SK-N-SH (cell line): ENCODE data around the gene MAP2K3. TPM values are rescaled to one million over a fixed set of nuclear protein-coding genes. Genes with fewer than 3 reads are reported as not detected.

ENCODE experiments used
- CTCF ChIA-PET: fragments of 300-600, 350-600 bp; formaldehyde crosslinking; extraction: SDS; loops from one replicate; lab custom pipeline; 2021; lab: Yijun Ruan, JAX
- POLR2A ChIA-PET: fragments of 350-600 bp; sonication (Branson Sonifier 250); formaldehyde crosslinking; extraction: SDS; loops from one replicate; lab custom pipeline; 2020; ENCODE audit warnings: antibody characterized with exemption, inconsistent platforms; lab: Yijun Ruan, JAX
- DNase-seq: peaks from one replicate; pipeline ENCODE4 v3.0.0; 2012
- H2AFZ ChIP-seq: fragments of 200-600 bp; sonication (generic); 2 replicates; pipeline ENCODE4 v1.8.1; 2016; ENCODE audit warnings: antibody characterized with exemption, mild to moderate bottlenecking, low read depth
- H3F3A ChIP-seq: fragments of 200-600 bp; sonication (generic); replicated peaks from 2 replicates; pipeline ENCODE3; 2016; ENCODE audit warnings: antibody characterized with exemption, mild to moderate bottlenecking; ENCODE audit not compliant: insufficient read depth
- H3K27ac ChIP-seq, 2 experiments: fragments of 200-500 bp in 1 of 2; fragments of 200-600 bp in 1 of 2; sonication (Bioruptor generic) in 1 of 2; sonication (generic), shearing (Covaris generic) in 1 of 2; 2 replicates each; pipeline versions ENCODE4 v1.5.1 to v1.6.1; 2014 to 2016; ENCODE audit warnings: low read depth in 2 of 2, inconsistent platforms in 1 of 2, low read length in 1 of 2, mild to moderate bottlenecking in 1 of 2, mixed read lengths in 1 of 2
- H3K27me3 ChIP-seq: fragments of 200-600 bp; sonication (generic), shearing (Covaris generic); 2 replicates; pipeline ENCODE4 v1.6.1; 2016; ENCODE audit warnings: mixed run types; ENCODE audit not compliant: insufficient read depth
- H3K36me3 ChIP-seq, 2 experiments: fragments of 200-500 bp in 1 of 2; fragments of 200-600 bp in 1 of 2; sonication (Bioruptor generic) in 1 of 2; sonication (generic) in 1 of 2; replicated peaks in 1 of 2; 2 replicates each; pipeline versions ENCODE3 to v1.5.1; 2014 to 2016; ENCODE audit warnings: low read length in 1 of 2, mild to moderate bottlenecking in 1 of 2; ENCODE audit not compliant: insufficient read depth in 2 of 2, control insufficient read depth in 1 of 2
- H3K4me1 ChIP-seq, 2 experiments: fragments of 200-500 bp in 1 of 2; fragments of 200-600 bp in 1 of 2; sonication (Bioruptor generic) in 1 of 2; sonication (generic), shearing (Covaris generic) in 1 of 2; 2 replicates each; pipeline versions ENCODE4 v1.5.1 to v1.6.1; 2014 to 2016; ENCODE audit warnings: low read depth in 1 of 2, low read length in 1 of 2, mixed run types in 1 of 2; ENCODE audit not compliant: insufficient read depth in 2 of 2, control insufficient read depth in 1 of 2
- H3K4me2 ChIP-seq: fragments of 200-600 bp; sonication (generic), shearing (Covaris generic); 2 replicates; pipeline ENCODE4 v1.6.1; 2017; ENCODE audit warnings: mixed run types
- H3K4me3 ChIP-seq, 2 experiments: fragments of 200-500 bp in 1 of 2; fragments of 200-600 bp in 1 of 2; sonication (Bioruptor generic) in 1 of 2; sonication (generic), shearing (Covaris generic) in 1 of 2; 2 replicates each; pipeline versions ENCODE4 v1.5.1 to v1.8.1; 2014 to 2016; ENCODE audit warnings: low read depth in 2 of 2, inconsistent platforms in 1 of 2, low read length in 1 of 2, mild to moderate bottlenecking in 1 of 2, mixed read lengths in 1 of 2, moderate library complexity in 1 of 2
- H3K79me2 ChIP-seq: fragments of 200-600 bp; sonication (generic); 2 replicates; pipeline ENCODE4 v1.8.1; 2017; ENCODE audit warnings: mild to moderate bottlenecking; ENCODE audit not compliant: insufficient read depth
- H3K9ac ChIP-seq: fragments of 200-600 bp; sonication (generic); 2 replicates; pipeline ENCODE4 v1.6.1; 2017; ENCODE audit warnings: mixed run types
- H3K9me2 ChIP-seq: fragments of 200-600 bp; sonication (generic); 2 replicates; pipeline ENCODE4 v1.6.1; 2017; ENCODE audit warnings: mixed run types
- H3K9me3 ChIP-seq: fragments of 200-600 bp; sonication (generic); 2 replicates; pipeline ENCODE4 v1.6.1; 2017; ENCODE audit warnings: mixed run types, mild to moderate bottlenecking, moderate library complexity
- H4K20me1 ChIP-seq: fragments of 200-600 bp; sonication (generic); 2 replicates; pipeline ENCODE4 v1.6.1; 2017; ENCODE audit warnings: mild to moderate bottlenecking, mixed run types; ENCODE audit not compliant: insufficient read depth
- EZH2phosphoT487 ChIP-seq: fragments of 200-600 bp; sonication (generic); IDR thresholded peaks from 2 replicates; pipeline ENCODE4 v1.6.1; 2017; ENCODE audit warnings: low read depth, mixed run types, mild to moderate bottlenecking, antibody characterized with exemption, moderate library complexity, borderline replicate concordance
- GATA2 ChIP-seq: sonication (generic); formaldehyde crosslinking; IDR thresholded peaks from 2 replicates; pipeline ENCODE4 v1.5.0; 2020; ENCODE audit warnings: mild to moderate bottlenecking, missing genetic modification reagents
- JUND ChIP-seq: IDR thresholded peaks from 2 replicates; pipeline ENCODE4 v1.4.0; 2012
- MEF2A ChIP-seq: IDR thresholded peaks from 2 replicates; pipeline ENCODE4 v1.4.0; 2012; ENCODE audit warnings: low read depth, borderline replicate concordance
- NFIC ChIP-seq: IDR thresholded peaks from 2 replicates; pipeline ENCODE4 v1.4.0; 2012; ENCODE audit warnings: borderline replicate concordance
- POLR2AphosphoS5 ChIP-seq: IDR thresholded peaks from 2 replicates; pipeline ENCODE4 v1.6.1; 2012; ENCODE audit warnings: low read depth, low read length
- RAD21 ChIP-seq: IDR thresholded peaks from 2 replicates; pipeline ENCODE4 v1.6.1; 2012; ENCODE audit warnings: mild to moderate bottlenecking, low read length
- SIN3A ChIP-seq: IDR thresholded peaks from 2 replicates; pipeline ENCODE4 v1.6.1; 2012; ENCODE audit warnings: low read depth, mild to moderate bottlenecking, low read length, moderate library complexity, borderline replicate concordance
- TAF1 ChIP-seq: IDR thresholded peaks from 2 replicates; pipeline ENCODE4 v1.6.1; 2012; ENCODE audit warnings: low read depth, mild to moderate bottlenecking, low read length, moderate library complexity, borderline replicate concordance
- TCF12 ChIP-seq: IDR thresholded peaks from 2 replicates; pipeline ENCODE4 v1.4.0; 2012
- USF1 ChIP-seq: IDR thresholded peaks from 2 replicates; pipeline ENCODE4 v1.4.0; 2012; ENCODE audit warnings: low read depth, borderline replicate concordance
- WGBS: methylation state at CpG from one replicate; pipeline ENCODE4 v1.1.6; 2017; ENCODE audit warnings: low lambda C conversion rate; 5-methylcytosine and 5-hydroxymethylcytosine counted together
- polyA plus RNA-seq, 3 experiments: library from polyadenylated mRNA; depleted of rRNA; stranded (reverse); fragments of >200 nt; gene quantifications; 2 replicates each; pipeline ENCODE4 v1.2.3, GENCODE V29; 2012
- TF ChIP-seq, protein P1 (sequence below): fragments of 200-600 bp; sonication (generic); IDR thresholded peaks from 2 replicates; pipeline ENCODE4 v1.6.1; 2017; ENCODE audit warnings: antibody characterized with exemption, mild to moderate bottlenecking, moderate library complexity
- TF ChIP-seq, protein P2 (sequence below): fragments of 150-350 bp; IDR thresholded peaks from 2 replicates; pipeline ENCODE4 v1.6.1; 2016; ENCODE audit warnings: mild to moderate bottlenecking, low read depth, low read length
- TF ChIP-seq, protein P3 (sequence below): fragments of 150-350 bp; IDR thresholded peaks from 2 replicates; pipeline ENCODE4 v1.6.1; 2017; ENCODE audit warnings: antibody characterized with exemption, low read length, low read depth, borderline replicate concordance

MAP2K3 gene
- polyA plus RNA-seq, 1 of the 3 experiments (the other 2 are of a cell fraction): 30.0 TPM

DNA sequence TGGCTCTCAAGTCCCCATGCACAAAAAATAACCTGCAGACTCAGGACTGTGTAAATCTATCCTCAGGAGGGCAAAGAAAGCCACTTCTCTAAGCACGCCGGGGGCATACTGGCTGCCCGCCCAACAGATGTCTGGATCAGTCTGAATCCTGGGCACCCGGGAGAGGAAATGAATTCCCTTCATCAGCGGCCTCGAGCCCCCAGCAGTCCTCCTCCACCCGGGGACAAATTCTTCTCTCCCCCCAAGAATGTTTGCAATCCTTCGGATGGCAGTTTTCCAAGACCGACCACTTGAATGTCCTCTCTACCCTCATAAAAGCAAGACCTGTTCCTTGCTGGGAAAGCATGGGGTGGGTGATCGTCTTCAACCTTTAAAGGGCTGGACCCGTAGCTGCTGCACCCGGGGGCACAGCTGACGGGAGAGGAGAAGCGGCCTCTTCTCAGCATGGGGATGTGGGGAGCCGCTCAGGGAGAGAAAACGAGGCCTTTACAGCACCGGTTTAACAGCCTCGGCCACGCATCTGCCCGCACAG is 9.4 kb upstream of the MAP2K3 start:
- Histone ChIP-seq H2AFZ (peak overlapping the region; percentile 93), H3K27me3 (no peaks in the 10 kb centered on the region), H4K20me1 (no peaks in the 10 kb centered on the region), H3K79me2 (no peaks in the 10 kb centered on the region), H3K27ac (peak overlapping the region in 1 of 2 experiments; percentile 36; a peak in 1 of 4 replicates), H3K4me3 (peak overlapping the region; percentile 54 to 63), H3K9me2 (no peaks in the 10 kb centered on the region), H3K36me3 (no peaks in the 10 kb centered on the region), H3K9me3 (no peaks in the 10 kb centered on the region), H3K4me2 (peak overlapping the region; percentile 85), H3K9ac (peak overlapping the region; percentile 56), H3K4me1 (peaks cover 6 to 13% of the 10 kb centered on the region in 2 experiments; a peak in 2 of 4 replicates), H3F3A (no peaks in the 10 kb centered on the region)
- peak; percentile 62 for DNase-seq
- POLR2A ChIA-PET: interaction anchor here (1.6 kb wide), 1 partner anchor 12 kb away, joined by 4 read pairs; no protein-coding TSS in a partner anchor
- WGBS: 26% methylated on average over 9 of the region's 20 CpGs
- CTCF ChIA-PET: interaction anchor here (0.8 to 9.0 kb wide), 6 partner anchors 28 to 182 kb away, joined by 3 to 91 read pairs (median 4); partner anchors contain the start of gene DHRS7B
- TF ChIP-seq, protein P1, sequence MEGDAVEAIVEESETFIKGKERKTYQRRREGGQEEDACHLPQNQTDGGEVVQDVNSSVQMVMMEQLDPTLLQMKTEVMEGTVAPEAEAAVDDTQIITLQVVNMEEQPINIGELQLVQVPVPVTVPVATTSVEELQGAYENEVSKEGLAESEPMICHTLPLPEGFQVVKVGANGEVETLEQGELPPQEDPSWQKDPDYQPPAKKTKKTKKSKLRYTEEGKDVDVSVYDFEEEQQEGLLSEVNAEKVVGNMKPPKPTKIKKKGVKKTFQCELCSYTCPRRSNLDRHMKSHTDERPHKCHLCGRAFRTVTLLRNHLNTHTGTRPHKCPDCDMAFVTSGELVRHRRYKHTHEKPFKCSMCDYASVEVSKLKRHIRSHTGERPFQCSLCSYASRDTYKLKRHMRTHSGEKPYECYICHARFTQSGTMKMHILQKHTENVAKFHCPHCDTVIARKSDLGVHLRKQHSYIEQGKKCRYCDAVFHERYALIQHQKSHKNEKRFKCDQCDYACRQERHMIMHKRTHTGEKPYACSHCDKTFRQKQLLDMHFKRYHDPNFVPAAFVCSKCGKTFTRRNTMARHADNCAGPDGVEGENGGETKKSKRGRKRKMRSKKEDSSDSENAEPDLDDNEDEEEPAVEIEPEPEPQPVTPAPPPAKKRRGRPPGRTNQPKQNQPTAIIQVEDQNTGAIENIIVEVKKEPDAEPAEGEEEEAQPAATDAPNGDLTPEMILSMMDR: no peak
- TF ChIP-seq RAD21: no peak
- no peak for TF ChIP-seq SIN3A
- no peak for TF ChIP-seq TCF12
- TF ChIP-seq MEF2A: no peak
- no peak for TF ChIP-seq JUND
- no peak for TF ChIP-seq NFIC
- no peak for TF ChIP-seq TAF1

GRCh38 chr17:21275579-21276263 is 8.8 kb upstream of the MAP2K3 start:
- Histone ChIP-seq H3K4me1 (peaks cover 6 to 14% of the 10 kb centered on the region in 2 experiments; a peak in 2 of 4 replicates), H3K79me2 (no peaks in the 10 kb centered on the region), H3K4me3 (peak overlapping the region; percentile 54 to 63), H2AFZ (peak overlapping the region; percentile 93), H3K36me3 (no peaks in the 10 kb centered on the region), H3K9me2 (no peaks in the 10 kb centered on the region), H3K9me3 (no peaks in the 10 kb centered on the region), H3F3A (no peaks in the 10 kb centered on the region), H4K20me1 (no peaks in the 10 kb centered on the region), H3K4me2 (peak overlapping the region; percentile 85), H3K27me3 (no peaks in the 10 kb centered on the region), H3K27ac (peak overlapping the region in 1 of 2 experiments; percentile 36; a peak in 1 of 4 replicates), H3K9ac (peak overlapping the region; percentile 56)
- DNase-seq: peak; percentile 97
- under 1% methylated on average over 35 of the region's 52 CpGs for WGBS
- CTCF ChIA-PET: interaction anchor here (0.6 to 9.0 kb wide), 9 partner anchors 11 to 271 kb away, joined by 3 to 91 read pairs (median 4); partner anchors contain the start of gene DHRS7B
- POLR2A ChIA-PET: interaction anchor here (1.3 to 1.6 kb wide), 2 partner anchors 12 to 62 kb away, joined by 4 read pairs; partner anchors contain the start of gene TMEM11
- no peak for TF ChIP-seq NFIC
- peak; percentile 21; the same call in 1 of the 2 replicates for TF ChIP-seq TAF1
- TF ChIP-seq, protein P2, sequence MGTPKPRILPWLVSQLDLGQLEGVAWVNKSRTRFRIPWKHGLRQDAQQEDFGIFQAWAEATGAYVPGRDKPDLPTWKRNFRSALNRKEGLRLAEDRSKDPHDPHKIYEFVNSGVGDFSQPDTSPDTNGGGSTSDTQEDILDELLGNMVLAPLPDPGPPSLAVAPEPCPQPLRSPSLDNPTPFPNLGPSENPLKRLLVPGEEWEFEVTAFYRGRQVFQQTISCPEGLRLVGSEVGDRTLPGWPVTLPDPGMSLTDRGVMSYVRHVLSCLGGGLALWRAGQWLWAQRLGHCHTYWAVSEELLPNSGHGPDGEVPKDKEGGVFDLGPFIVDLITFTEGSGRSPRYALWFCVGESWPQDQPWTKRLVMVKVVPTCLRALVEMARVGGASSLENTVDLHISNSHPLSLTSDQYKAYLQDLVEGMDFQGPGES: peak; percentile 3; the same call in 1 of the 2 replicates
- no peak for TF ChIP-seq EZH2phosphoT487
- peak; percentile 76 for TF ChIP-seq POLR2AphosphoS5
- TF ChIP-seq GATA2: no peak
- TF ChIP-seq, protein P1: no peak
- TF ChIP-seq USF1: peak; percentile 97
- TF ChIP-seq, protein P3, sequence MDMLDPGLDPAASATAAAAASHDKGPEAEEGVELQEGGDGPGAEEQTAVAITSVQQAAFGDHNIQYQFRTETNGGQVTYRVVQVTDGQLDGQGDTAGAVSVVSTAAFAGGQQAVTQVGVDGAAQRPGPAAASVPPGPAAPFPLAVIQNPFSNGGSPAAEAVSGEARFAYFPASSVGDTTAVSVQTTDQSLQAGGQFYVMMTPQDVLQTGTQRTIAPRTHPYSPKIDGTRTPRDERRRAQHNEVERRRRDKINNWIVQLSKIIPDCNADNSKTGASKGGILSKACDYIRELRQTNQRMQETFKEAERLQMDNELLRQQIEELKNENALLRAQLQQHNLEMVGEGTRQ: peak; percentile 81
